GM12878 (cell line): ENCODE data around the gene IL1RL2.

Experiments
- CTCF ChIP-seq, 3 experiments: IDR thresholded peaks in 2 of 3; conservative IDR thresholded peaks in 1 of 3; 2 replicates each; pipeline ENCODE4 v1.5.1; 2011; ENCODE audit warnings: low read depth in 3 of 3, low read length in 3 of 3, mild to moderate bottlenecking in 3 of 3, control low read depth in 2 of 3, moderate library complexity in 2 of 3, inconsistent platforms in 1 of 3, mixed read lengths in 1 of 3; ENCODE audit not compliant: control insufficient read depth in 2 of 3, insufficient read depth in 1 of 3; ENCODE audit errors: extremely low read depth in 1 of 3
- FOXK2 ChIP-seq: fragments of 450-650 bp; IDR thresholded peaks from 2 replicates; pipeline ENCODE4 v1.6.1; 2017; ENCODE audit warnings: mild to moderate bottlenecking, moderate library complexity
- GABPA ChIP-seq: IDR thresholded peaks from 2 replicates; pipeline ENCODE4 v1.6.1; 2014; ENCODE audit warnings: antibody characterized with exemption, low read depth, mild to moderate bottlenecking, inconsistent platforms
- NBN ChIP-seq: fragments of 450-650 bp; IDR thresholded peaks from 2 replicates; pipeline ENCODE4 v1.6.1; 2016
- NFYA ChIP-seq: IDR thresholded peaks from 2 replicates; pipeline ENCODE4 v1.6.1; 2011; ENCODE audit warnings: low read depth, mild to moderate bottlenecking, low read length, improper control_type of control experiment, borderline replicate concordance
- POLR2A ChIP-seq: IDR thresholded peaks from 2 replicates; pipeline ENCODE4 v1.6.1; 2011; ENCODE audit warnings: low read depth, mild to moderate bottlenecking, low read length
- POLR2AphosphoS2 ChIP-seq: IDR thresholded peaks from 2 replicates; pipeline ENCODE4 v1.6.1; 2011; ENCODE audit warnings: low read depth, mild to moderate bottlenecking, low read length, improper control_type of control experiment, moderate library complexity
- ZNF24 ChIP-seq: fragments of 450-650 bp; IDR thresholded peaks from 2 replicates; pipeline ENCODE4 v1.6.1; 2017; ENCODE audit warnings: antibody characterized with exemption, mild to moderate bottlenecking

- TF ChIP-seq CTCF (IDR thresholded peaks at IDR 0.05 in 2 of 3, conservative IDR thresholded peaks at IDR 0.05 in 1 of 3; ENCODE audit: control insufficient read depth in 2 of 3, extremely low read depth in 1 of 3, insufficient read depth in 1 of 3, low read depth in 3 of 3, low read length in 3 of 3) (no peak), POLR2AphosphoS2 (no peak), POLR2A (no peak), ZNF24 (no peak), NBN (no peak), NFYA (no peak), FOXK2 (no peak), GABPA (no peak)
Measured at GRCh38 chr2:102253140-102253752, 66.4 kb downstream of the IL1RL2 start.
